ENCODE measurements around the gene SAMD8.

DNA sequence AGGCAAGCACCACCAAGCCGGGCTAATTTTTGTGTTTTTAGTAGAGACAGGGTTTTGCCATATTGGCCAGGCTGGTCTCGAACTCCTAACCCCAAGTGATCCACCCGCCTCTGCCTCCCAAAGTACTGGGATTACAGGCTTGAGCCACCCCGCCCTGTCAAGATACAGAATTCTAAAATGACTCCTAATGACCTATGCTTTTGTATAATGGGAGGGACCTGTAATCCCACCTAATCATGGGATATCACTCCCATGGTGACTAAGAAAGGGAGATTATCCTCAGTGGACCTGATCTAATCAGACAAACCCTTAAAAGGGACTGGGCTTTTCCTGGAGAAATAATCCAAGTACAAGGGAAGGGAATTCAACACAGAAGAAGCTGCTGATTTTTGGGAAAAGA is 28.8 kb downstream of the SAMD8 start:
- TF ChIP-seq POLR2AphosphoS5 (IDR thresholded peaks at IDR 0.05; ENCODE audit: insufficient read depth, low read depth, low read length) (no peak), POLR2A (IDR thresholded peaks at IDR 0.05; ENCODE audit: low read depth, low read length) (no peak), MYC (IDR thresholded peaks at IDR 0.05; ENCODE audit: low read depth, low read length) (no peak), EZH2 (IDR thresholded peaks at IDR 0.05; ENCODE audit: borderline replicate concordance, low read depth, low read length, severe bottlenecking) (no peak)
- TF ChIP-seq, protein P1, sequence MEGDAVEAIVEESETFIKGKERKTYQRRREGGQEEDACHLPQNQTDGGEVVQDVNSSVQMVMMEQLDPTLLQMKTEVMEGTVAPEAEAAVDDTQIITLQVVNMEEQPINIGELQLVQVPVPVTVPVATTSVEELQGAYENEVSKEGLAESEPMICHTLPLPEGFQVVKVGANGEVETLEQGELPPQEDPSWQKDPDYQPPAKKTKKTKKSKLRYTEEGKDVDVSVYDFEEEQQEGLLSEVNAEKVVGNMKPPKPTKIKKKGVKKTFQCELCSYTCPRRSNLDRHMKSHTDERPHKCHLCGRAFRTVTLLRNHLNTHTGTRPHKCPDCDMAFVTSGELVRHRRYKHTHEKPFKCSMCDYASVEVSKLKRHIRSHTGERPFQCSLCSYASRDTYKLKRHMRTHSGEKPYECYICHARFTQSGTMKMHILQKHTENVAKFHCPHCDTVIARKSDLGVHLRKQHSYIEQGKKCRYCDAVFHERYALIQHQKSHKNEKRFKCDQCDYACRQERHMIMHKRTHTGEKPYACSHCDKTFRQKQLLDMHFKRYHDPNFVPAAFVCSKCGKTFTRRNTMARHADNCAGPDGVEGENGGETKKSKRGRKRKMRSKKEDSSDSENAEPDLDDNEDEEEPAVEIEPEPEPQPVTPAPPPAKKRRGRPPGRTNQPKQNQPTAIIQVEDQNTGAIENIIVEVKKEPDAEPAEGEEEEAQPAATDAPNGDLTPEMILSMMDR (IDR thresholded peaks at IDR 0.05; ENCODE audit: extremely low read depth in 1 of 2, insufficient read depth in 1 of 2, low read depth in 1 of 2, low read length in 2 of 2), result no peak
- TF ChIP-seq, protein P2, sequence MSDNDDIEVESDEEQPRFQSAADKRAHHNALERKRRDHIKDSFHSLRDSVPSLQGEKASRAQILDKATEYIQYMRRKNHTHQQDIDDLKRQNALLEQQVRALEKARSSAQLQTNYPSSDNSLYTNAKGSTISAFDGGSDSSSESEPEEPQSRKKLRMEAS (IDR thresholded peaks at IDR 0.05; ENCODE audit: insufficient read depth, insufficient read length), result no peak
